AG04450 (cell line): ENCODE results near the gene SLA2. TPM values are rescaled to one million over a fixed set of nuclear protein-coding genes. Genes with fewer than 3 reads are reported as not detected.
"Not testable (repeated sequence)": the region's sequence is repeated elsewhere in the genome, so short reads cannot be mapped to it uniquely, and the experiment has no call there.

Experiments
- CTCF ChIA-PET: fragments of 300-600, 350-600 bp; formaldehyde crosslinking; extraction: SDS; loops from one replicate; lab custom pipeline; 2022; ENCODE audit warnings: antibody characterized with exemption, inconsistent platforms; lab: Charles Lee
- POLR2A ChIA-PET: fragments of 350-600 bp; formaldehyde crosslinking; extraction: SDS; loops from one replicate; lab custom pipeline; 2021; ENCODE audit warnings: antibody characterized with exemption, inconsistent platforms; lab: Yijun Ruan, JAX
- DNase-seq: peaks from one replicate; pipeline ENCODE4 v3.0.0-alpha.2; 2011; ENCODE audit warnings: low read depth, low spot score
- H3K27ac ChIP-seq: one replicate; pipeline ENCODE4 v1.5.1; 2012; ENCODE audit warnings: low read depth, low read length, control low read depth
- H3K27me3 ChIP-seq: one replicate; pipeline ENCODE4 v1.6.0; 2012; ENCODE audit warnings: low read length; ENCODE audit not compliant: control insufficient read depth, insufficient read depth
- H3K4me3 ChIP-seq: 2 replicates; pipeline ENCODE4 v1.5.1; 2011; ENCODE audit warnings: mild to moderate bottlenecking, low read depth, low read length, control low read depth
- H3K9me3 ChIP-seq: 2 replicates; pipeline ENCODE4 v1.5.1; 2012; ENCODE audit warnings: low read length; ENCODE audit not compliant: control insufficient read depth, insufficient read depth
- polyA plus RNA-seq: library from polyadenylated mRNA; depleted of rRNA; stranded (reverse); fragments of >200 nt; gene quantifications from 2 replicates; pipeline ENCODE4 v1.2.3, GENCODE V29; 2011
- TF ChIP-seq, protein P1 (sequence below): IDR thresholded peaks from 2 replicates; pipeline ENCODE4 v1.5.1; 2011; ENCODE audit warnings: low read depth, low read length, control low read depth, inconsistent platforms

Gene SLA2
- polyA plus RNA-seq, 1 experiment, result not detected

DNA sequence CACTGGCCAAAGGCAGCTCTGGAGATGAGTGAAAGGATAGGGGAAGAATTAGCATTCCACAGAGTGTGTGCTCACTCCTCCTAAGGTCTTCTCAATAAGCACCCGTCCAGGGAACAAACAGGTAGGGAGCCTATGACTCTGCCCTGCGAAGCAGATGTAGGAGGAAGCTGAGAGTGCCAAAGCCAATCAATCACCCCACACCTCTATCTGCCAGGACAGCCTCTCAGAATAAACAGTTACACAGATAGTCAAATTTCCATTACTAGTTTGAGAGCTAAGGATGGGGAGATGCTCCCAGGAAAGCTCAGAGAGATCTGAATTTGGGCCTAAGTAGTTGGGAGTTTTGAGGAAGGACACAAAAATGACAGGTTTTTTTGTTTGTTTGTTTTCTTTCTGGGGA is 40.5 kb upstream of the SLA2 start:
- POLR2A ChIA-PET, result no interaction called here

DNA sequence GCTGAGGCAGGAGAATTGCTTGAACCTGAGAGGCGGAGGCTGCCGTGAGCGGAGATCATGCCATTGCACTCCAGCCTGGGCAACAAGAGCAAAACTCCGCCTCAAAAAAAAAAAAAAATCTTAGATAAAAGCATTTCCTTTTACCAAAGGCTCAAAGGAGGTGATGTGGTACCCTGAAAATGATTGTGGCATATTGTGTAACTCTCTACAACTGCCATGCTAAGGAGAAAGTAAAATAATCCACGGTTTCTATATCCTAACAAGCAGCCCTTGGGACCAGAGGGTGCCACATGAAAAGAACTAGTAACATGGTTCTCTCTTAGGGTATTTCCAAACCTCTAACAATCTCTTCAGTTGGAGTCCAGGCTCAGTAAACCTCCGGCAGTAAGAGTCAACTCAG is 38.8 kb upstream of the SLA2 start:
- no peaks in the 10 kb centered on the region for H3K27me3 ChIP-seq
- H3K4me3 ChIP-seq, result no peak overlapping the region
- no peaks in the 10 kb centered on the region for H3K9me3 ChIP-seq
- ChIA-PET CTCF (no interaction called here), POLR2A (interaction anchor here (0.7 kb wide), 1 partner anchor 381 kb away, joined by 3 read pairs; no protein-coding TSS in a partner anchor)
- TF ChIP-seq, protein P1, sequence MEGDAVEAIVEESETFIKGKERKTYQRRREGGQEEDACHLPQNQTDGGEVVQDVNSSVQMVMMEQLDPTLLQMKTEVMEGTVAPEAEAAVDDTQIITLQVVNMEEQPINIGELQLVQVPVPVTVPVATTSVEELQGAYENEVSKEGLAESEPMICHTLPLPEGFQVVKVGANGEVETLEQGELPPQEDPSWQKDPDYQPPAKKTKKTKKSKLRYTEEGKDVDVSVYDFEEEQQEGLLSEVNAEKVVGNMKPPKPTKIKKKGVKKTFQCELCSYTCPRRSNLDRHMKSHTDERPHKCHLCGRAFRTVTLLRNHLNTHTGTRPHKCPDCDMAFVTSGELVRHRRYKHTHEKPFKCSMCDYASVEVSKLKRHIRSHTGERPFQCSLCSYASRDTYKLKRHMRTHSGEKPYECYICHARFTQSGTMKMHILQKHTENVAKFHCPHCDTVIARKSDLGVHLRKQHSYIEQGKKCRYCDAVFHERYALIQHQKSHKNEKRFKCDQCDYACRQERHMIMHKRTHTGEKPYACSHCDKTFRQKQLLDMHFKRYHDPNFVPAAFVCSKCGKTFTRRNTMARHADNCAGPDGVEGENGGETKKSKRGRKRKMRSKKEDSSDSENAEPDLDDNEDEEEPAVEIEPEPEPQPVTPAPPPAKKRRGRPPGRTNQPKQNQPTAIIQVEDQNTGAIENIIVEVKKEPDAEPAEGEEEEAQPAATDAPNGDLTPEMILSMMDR, result no peak
- DNase-seq, result no peak
- H3K27ac ChIP-seq, result no peak overlapping the region

More for the DNA sequence above, 40.5 kb upstream of the SLA2 start:
- Histone ChIP-seq H3K4me3 (no peak overlapping the region), H3K27ac (no peak overlapping the region), H3K9me3 (no peaks in the 10 kb centered on the region), H3K27me3 (no peaks in the 10 kb centered on the region)
- TF ChIP-seq, protein P1, result no peak
- no peak for DNase-seq
- CTCF ChIA-PET, result no interaction called here

DNA sequence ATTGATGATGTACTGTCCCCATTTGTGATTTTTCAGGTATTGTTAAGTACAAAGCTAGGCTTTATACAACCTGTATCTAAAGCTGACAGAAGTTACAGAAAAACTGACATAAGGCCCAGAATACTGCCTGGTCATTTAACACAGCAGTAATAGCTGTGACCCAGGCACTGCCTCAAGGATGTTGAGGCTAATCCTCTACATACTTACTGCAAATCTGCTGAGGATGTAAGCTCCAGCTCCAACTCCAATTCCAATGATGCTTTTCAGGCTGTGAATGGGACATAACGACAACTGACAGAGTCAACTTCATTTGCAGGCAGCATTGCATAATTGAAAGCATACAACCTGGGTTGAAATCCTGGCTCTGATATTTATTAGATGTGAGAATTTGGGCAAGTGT is 36.3 kb upstream of the SLA2 start:
- peaks cover under 1% of the 10 kb centered on the region; the same call in 1 of the 2 replicates for H3K9me3 ChIP-seq
- POLR2A ChIA-PET, result no interaction called here
- H3K27ac ChIP-seq, result no peak overlapping the region
- no peak overlapping the region for H3K4me3 ChIP-seq
- no peaks in the 10 kb centered on the region for H3K27me3 ChIP-seq
- no peak for DNase-seq
- TF ChIP-seq, protein P1, result no peak
- CTCF ChIA-PET, result interaction anchor here (1.1 kb wide), 1 partner anchor 76 kb away, joined by 3 read pairs; the partner anchor contains the start of gene RAB5IF

DNA sequence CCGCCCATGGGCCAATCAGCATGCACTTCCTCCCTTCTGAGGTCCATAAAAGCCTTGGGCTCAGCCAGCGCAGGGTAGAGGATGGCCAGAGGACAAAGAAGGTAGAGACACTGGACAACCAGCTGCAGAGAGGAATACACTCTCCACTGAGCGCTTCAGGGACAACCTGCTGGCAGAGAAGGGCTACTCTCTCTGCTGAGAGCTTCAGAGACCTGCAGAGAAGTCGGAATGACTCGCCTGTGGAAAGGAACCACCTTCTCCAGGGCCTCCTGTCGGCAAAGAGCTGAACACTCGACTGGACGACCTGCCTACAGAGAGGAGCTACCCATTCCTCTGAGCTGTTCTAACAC is 31.4 kb upstream of the SLA2 start:
- Histone ChIP-seq H3K9me3 (peaks cover 8% of the 10 kb centered on the region; the same call in 1 of the 2 replicates), H3K27me3 (no peaks in the 10 kb centered on the region), H3K27ac (no peak overlapping the region), H3K4me3 (no peak overlapping the region)
- ChIA-PET CTCF (no interaction called here), POLR2A (no interaction called here)
- TF ChIP-seq, protein P1, result no peak
- no peak for DNase-seq

DNA sequence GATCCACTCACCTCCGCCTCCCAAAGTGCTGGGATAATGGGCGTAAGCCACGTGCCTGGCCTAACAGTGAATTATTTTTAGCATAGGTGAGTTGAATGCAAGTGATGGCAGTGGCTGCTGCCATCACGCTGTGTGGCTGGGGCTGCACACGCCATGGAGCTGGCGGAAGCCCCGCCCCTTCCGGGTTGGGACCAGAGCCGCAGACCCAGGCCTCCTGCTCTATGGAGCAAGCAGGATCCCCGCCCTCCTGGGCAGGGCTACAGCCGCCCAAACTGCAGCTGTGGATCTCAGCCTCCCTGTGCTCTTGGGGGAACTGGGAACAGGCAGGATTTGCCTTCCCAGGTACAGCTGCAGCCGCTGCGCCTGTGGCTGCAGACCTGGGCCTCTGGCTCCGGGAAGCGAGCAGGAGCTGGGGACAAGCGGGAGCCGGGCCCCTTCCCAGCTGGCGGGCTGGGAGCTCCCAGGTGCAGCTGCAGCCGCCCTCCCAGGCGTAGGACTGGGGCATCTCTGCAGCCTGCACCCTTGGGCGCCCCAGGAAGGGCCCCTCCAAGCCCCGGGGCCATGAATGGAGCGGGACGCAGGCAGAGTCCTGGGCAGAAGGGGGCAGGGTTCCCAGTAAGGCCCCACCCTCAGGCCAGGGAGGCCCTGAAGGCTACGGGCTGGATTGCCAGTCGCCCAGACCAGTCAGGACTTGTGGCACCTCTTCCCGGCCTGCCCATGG is 30.9 kb upstream of the SLA2 start:
- TF ChIP-seq, protein P1, result no peak
- H3K4me3 ChIP-seq, result no peak overlapping the region
- ChIA-PET POLR2A (no interaction called here), CTCF (no interaction called here)
- no peak for DNase-seq
- H3K9me3 ChIP-seq, result peaks cover 8% of the 10 kb centered on the region; the same call in 1 of the 2 replicates
- H3K27ac ChIP-seq, result no peak overlapping the region
- no peaks in the 10 kb centered on the region for H3K27me3 ChIP-seq

DNA sequence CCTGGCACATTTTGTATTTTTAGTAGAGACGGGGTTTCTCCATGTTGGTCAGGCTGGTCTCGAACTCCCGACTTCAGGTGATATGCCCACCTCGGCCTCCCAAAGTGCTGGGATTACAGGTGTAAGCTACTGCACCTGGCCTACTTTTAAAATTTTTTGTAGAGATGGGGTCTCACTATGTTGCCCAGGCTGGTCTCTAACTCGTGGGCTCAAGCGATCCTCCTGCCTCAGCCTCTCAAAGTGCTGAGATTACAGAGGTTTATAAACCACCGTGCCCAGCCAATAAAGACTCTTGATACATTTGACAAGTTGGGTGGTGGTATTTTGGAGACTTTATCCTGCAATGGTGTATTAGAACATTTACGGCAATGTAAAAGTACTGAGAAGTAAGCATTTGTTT is 29.5 kb upstream of the SLA2 start:
- H3K27me3 ChIP-seq, DNase-seq, H3K4me3 ChIP-seq, CTCF ChIA-PET, H3K9me3 ChIP-seq, H3K27ac ChIP-seq, POLR2A ChIA-PET: not testable (repeated sequence)
